Renal pelvis (tissue), 3 donors: ENCODE results near the gene SPARC. TPM values are rescaled to one million over a fixed set of nuclear protein-coding genes. Genes with fewer than 3 reads are reported as not detected.

Experiments
- polyA plus RNA-seq, 3 donors: library from polyadenylated mRNA; unstranded; fragments of 120-200 nt; gene quantifications; one replicate each; pipeline ENCODE4 v1.2.1, GENCODE V29; 2013; ENCODE audit not compliant: insufficient read length in 3 of 3

The SPARC gene
- polyA plus RNA-seq, 3 donors, result 1,656 to 2,635 (median 2,190) TPM

Other genes with a start within 250 kb of the SPARC start
- gene SLC36A1, start 239.3 kb downstream of the SPARC start, polyA plus RNA-seq, result 10 to 100 TPM in 1 of 3 donors, 1 to 10 TPM in 2; 7.3 to 13.0 (median 10.0) TPM
- 10 to 100 TPM in 2 of 3 donors, 1 to 10 TPM in 1; 7.8 to 13.1 (median 11.0) TPM for gene FAT2, start 95.6 kb downstream of the SPARC start, polyA plus RNA-seq
- gene ATOX1, start 71.7 kb upstream of the SPARC start, polyA plus RNA-seq, result 100 to 1,000 TPM; 102 to 127 (median 117) TPM
- 100 to 1,000 TPM; 156 to 181 (median 172) TPM for gene G3BP1, start 85.0 kb upstream of the SPARC start, polyA plus RNA-seq
- gene GLRA1, start 237.9 kb upstream of the SPARC start, polyA plus RNA-seq, result under 1 TPM in 1 of 3 donors, not detected in 2; 0.06 TPM